GM12878 (cell line): ENCODE data around the gene SHB. TPM values are rescaled to one million over a fixed set of nuclear protein-coding genes. Genes with fewer than 3 reads are reported as not detected.

Experiments
- ATAC-seq: fragments of 200-7000 bp; cut with Tn5 transposase; 3 replicates; pipeline ENCODE4 v1.9.1; 2020; ENCODE audit warnings: mild to moderate bottlenecking, moderate library complexity
- BruUV-seq: library from RNA; stranded (reverse); fragments of 400-500 nt; replicated peaks from 2 replicates; lab custom pipeline; 2021; lab: Mats Ljungman, UMichigan
- CTCF ChIA-PET: fragments of 300-600 bp; sonication (Branson Sonifier 250); formaldehyde crosslinking; extraction: SDS; loops from one replicate; lab custom pipeline; 2021; ENCODE audit warnings: inconsistent platforms; lab: Yijun Ruan, JAX
- POLR2A ChIA-PET: fragments of 350-600 bp; formaldehyde crosslinking; extraction: SDS; loops from one replicate; lab custom pipeline; 2021; ENCODE audit warnings: inconsistent platforms; lab: Charles Lee
- RAD21 ChIA-PET: fragments of 300-600 bp; sonication (Branson Sonifier 250); formaldehyde crosslinking; loops from one replicate; lab custom pipeline; 2023; ENCODE audit warnings: antibody characterized with exemption; ENCODE audit not compliant: unreplicated experiment; lab: Charles Lee
- SMC1A ChIA-PET: fragments of 300-600 bp; sonication (Branson Sonifier 250); formaldehyde crosslinking; loops from one replicate; lab custom pipeline; 2023; ENCODE audit not compliant: unreplicated experiment, uncharacterized antibody; lab: Charles Lee
- DNase-seq: peaks from one replicate; pipeline ENCODE4 v3.0.0-alpha.2; 2011; ENCODE audit warnings: low read depth, low spot score
- FAIRE-seq: peaks from 3 replicates; lab custom pipeline; 2011; peaks lifted over from hg19 to GRCh38; lab: Jason Lieb, UNC
- H2AFZ ChIP-seq: 2 replicates; pipeline ENCODE4 v1.6.0; 2011; ENCODE audit warnings: low read depth, low read length, control low read depth; ENCODE audit not compliant: control insufficient read depth
- H3K27ac ChIP-seq: 2 replicates; pipeline ENCODE4 v1.5.1; 2011; ENCODE audit warnings: control low read depth; ENCODE audit not compliant: control insufficient read depth, insufficient read depth
- H3K27me3 ChIP-seq, 2 experiments: replicated peaks in 1 of 2; 2 replicates each; pipeline versions ENCODE4 v1.6.0 to v1.6.1; 2011; ENCODE audit warnings: low read length in 1 of 2; ENCODE audit not compliant: control insufficient read depth in 2 of 2, insufficient read depth in 2 of 2
- H3K36me3 ChIP-seq, 2 experiments: 2 replicates each; pipeline ENCODE4 v1.5.1; 2011; ENCODE audit warnings: low read length in 1 of 2; ENCODE audit not compliant: control insufficient read depth in 2 of 2, insufficient read depth in 2 of 2
- H3K4me1 ChIP-seq: 2 replicates; pipeline ENCODE4 v1.6.1; 2011; ENCODE audit warnings: mild to moderate bottlenecking, low read length, moderate library complexity, mixed read lengths; ENCODE audit not compliant: control insufficient read depth, insufficient read depth
- H3K4me2 ChIP-seq: 2 replicates; pipeline ENCODE4 v1.6.0; 2011; ENCODE audit warnings: control low read depth; ENCODE audit not compliant: control insufficient read depth, insufficient read depth
- H3K4me3 ChIP-seq: fragments of 200-600 bp; sonication (generic); 2 replicates; pipeline ENCODE4 v1.5.1; 2016
- H3K79me2 ChIP-seq: 2 replicates; pipeline ENCODE4 v1.6.0; 2011; ENCODE audit warnings: low read length; ENCODE audit not compliant: control insufficient read depth, insufficient read depth
- H3K9ac ChIP-seq: 2 replicates; pipeline ENCODE4 v1.8.0; 2011; ENCODE audit warnings: low read length, control low read depth, mixed read lengths; ENCODE audit not compliant: control insufficient read depth, insufficient read depth
- H3K9me3 ChIP-seq: replicated peaks from 3 replicates; pipeline ENCODE4 v1.5.1; 2011; ENCODE audit warnings: mild to moderate bottlenecking, low read length; ENCODE audit not compliant: control insufficient read depth, insufficient read depth
- H4K20me1 ChIP-seq: 2 replicates; pipeline ENCODE4 v1.6.0; 2011; ENCODE audit not compliant: control insufficient read depth, insufficient read depth
- IRF5 ChIP-seq: fragments of 450-650 bp; IDR thresholded peaks from 2 replicates; pipeline ENCODE4 v1.6.1; 2017; ENCODE audit warnings: borderline replicate concordance
- RELA ChIP-seq: fragments of 450-650 bp; IDR thresholded peaks from 2 replicates; pipeline ENCODE4 v1.8.0; 2014; ENCODE audit warnings: borderline replicate concordance; ENCODE audit not compliant: partially characterized antibody
- USF2 ChIP-seq: IDR thresholded peaks from 2 replicates; pipeline ENCODE4 v1.6.1; 2011; ENCODE audit warnings: low read depth, low read length, improper control_type of control experiment, borderline replicate concordance
- ZBED1 ChIP-seq: IDR thresholded peaks from 2 replicates; pipeline ENCODE4 v1.6.1; 2016; ENCODE audit warnings: borderline replicate concordance
- WGBS: methylation state at CpG from one replicate; pipeline ENCODE4 v1.1.6; 2016; ENCODE audit warnings: low lambda C conversion rate; ENCODE audit not compliant: insufficient replicate concordance, insufficient coverage; ENCODE audit errors: missing lambda C conversion rate; 5-methylcytosine and 5-hydroxymethylcytosine counted together
- in situ Hi-C: fragments of 300-500 bp; cut with MboI; formaldehyde crosslinking; loops from 9 replicates; pipeline ENCODE4 v1.14.3; 2018; ENCODE audit warnings: mixed read lengths
- intact Hi-C: fragments of 100-400 bp; cut with micrococcal nuclease; formaldehyde crosslinking; loops from one replicate; pipeline ENCODE4 v1.14.2; 2022; ENCODE audit not compliant: unreplicated experiment
- polyA plus RNA-seq, 11 experiments: library from polyadenylated mRNA; depleted of rRNA in 4 of 11; unstranded in 6 of 11; stranded (reverse) in 5 of 11; fragments of >200 nt; fragmentation: Nextera tagmentation in 4 of 11; fragmentation: Illumina TruSeq in 1 of 11; extraction: Ambion mirVana in 4 of 11; extraction: Trizol in 1 of 11; gene quantifications; 1 replicate in 1 of 11; 2 replicates in 10 of 11; pipeline versions ENCODE4 v1.2.1 to v1.2.3, GENCODE V29; 2011 to 2016; ENCODE audit warnings: inconsistent platforms in 2 of 11, missing spikeins in 2 of 11, low read depth in 1 of 11
- total RNA-seq, 4 experiments: library from RNA; depleted of rRNA in 3 of 4; stranded (reverse); fragments of >200 nt in 3 of 4; fragmentation: Illumina TruSeq in 1 of 4; extraction: Trizol in 1 of 4; gene quantifications; 2 replicates each; pipeline versions ENCODE4 v1.2.1 to v1.2.3, GENCODE V29; 2013 to 2021

SHB gene
- total and polyA plus RNA-seq, 10 of the 15 experiments (the other 5 are each of a cell fraction or from before 2014, with no cell fraction given) = 0.29 to 6.2 (median 1.3) TPM

- TF ChIP-seq USF2 = no peak
Measured at GRCh38 chr9:37936965-37937364, 132.1 kb downstream of the SHB start (continued).

DNA sequence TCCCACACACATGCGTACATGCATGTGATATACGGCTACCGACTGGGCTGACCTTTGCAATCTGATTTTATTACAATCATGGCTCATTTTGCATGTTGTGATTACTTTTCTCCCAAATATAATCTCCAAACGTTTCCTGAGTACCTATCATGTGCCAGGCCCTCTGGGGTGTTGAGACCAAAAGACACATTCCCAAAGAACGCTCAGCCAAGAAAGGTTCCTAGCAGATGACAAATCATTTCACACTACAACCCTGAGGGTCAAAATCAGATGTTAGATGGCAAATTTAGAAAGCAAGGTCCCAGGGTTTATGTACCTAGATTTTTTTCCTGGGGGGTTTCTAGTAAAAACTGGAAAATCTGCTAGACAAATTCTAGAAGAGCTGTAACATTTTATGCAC is 132.7 kb downstream of the SHB start:
- SMC1A ChIA-PET = interaction anchor here (1.1 to 1.5 kb wide), 2 partner anchors 23 to 457 kb away, joined by 3 to 4 read pairs; no protein-coding TSS in a partner anchor
- H3K4me3 ChIP-seq = no peak overlapping the region
- CTCF ChIA-PET = interaction anchor here (0.9 kb wide), 1 partner anchor 439 kb away, joined by 3 read pairs; no protein-coding TSS in a partner anchor
- H3K36me3 ChIP-seq = no peaks in the 10 kb centered on the region
- in situ Hi-C loops = no loop called here
- H3K4me1 ChIP-seq = no peaks in the 10 kb centered on the region
- no TSS peak for BruUV-seq
- ATAC-seq = no peak
- H3K79me2 ChIP-seq = no peaks in the 10 kb centered on the region
- H3K9ac ChIP-seq = no peak overlapping the region
- H3K27ac ChIP-seq = no peak overlapping the region
- no peaks in the 10 kb centered on the region for H3K9me3 ChIP-seq
- RAD21 ChIA-PET = no interaction called here
- H4K20me1 ChIP-seq = no peaks in the 10 kb centered on the region
- 63% methylated on average over 5 of the region's 5 CpGs for WGBS
- no peak overlapping the region for H3K4me2 ChIP-seq
- TF ChIP-seq IRF5 (no peak), RELA (no peak), ZBED1 (no peak), USF2 (no peak)
- TF ChIP-seq, all 136 proteins: peak for 0
- FAIRE-seq = no peak
- Histone ChIP-seq H3K27me3 (no peaks in the 10 kb centered on the region), H2AFZ (no peak overlapping the region)
- DNase-seq = no peak
- intact Hi-C loops = no loop called here
- POLR2A ChIA-PET = no interaction called here
